Liver (tissue), 9 donors: ENCODE results near the gene SSBP2. TPM values are rescaled to one million over a fixed set of nuclear protein-coding genes. Genes with fewer than 3 reads are reported as not detected.
"Not testable (repeated sequence)": the region's sequence is repeated elsewhere in the genome, so short reads cannot be mapped to it uniquely, and the experiment has no call there.

Source experiments
- DNase-seq: peaks from one replicate; pipeline ENCODE4 v3.0.0-alpha.2; 2017; ENCODE audit warnings: low spot score
- H3K27ac ChIP-seq, 2 donors: one replicate each; pipeline ENCODE4 v1.7.0; 2013; ENCODE audit warnings: inconsistent platforms in 2 of 2, low read length in 2 of 2, control low read depth in 1 of 2, low read depth in 1 of 2, mild to moderate bottlenecking in 1 of 2
- H3K27me3 ChIP-seq, 4 donors: one replicate each; pipeline versions ENCODE4 v1.6.1 to v1.7.0; 2013; ENCODE audit warnings: low read length in 3 of 4, inconsistent platforms in 1 of 4, mild to moderate bottlenecking in 1 of 4, moderate library complexity in 1 of 4; ENCODE audit not compliant: control insufficient read depth in 4 of 4, insufficient read depth in 4 of 4
- H3K36me3 ChIP-seq, 4 donors: one replicate each; pipeline versions ENCODE4 v1.6.1 to v1.7.0; 2013; ENCODE audit warnings: low read length in 3 of 4, mild to moderate bottlenecking in 3 of 4, low read depth in 1 of 4, moderate library complexity in 1 of 4; ENCODE audit not compliant: control insufficient read depth in 4 of 4, insufficient read depth in 3 of 4
- H3K4me1 ChIP-seq, 4 donors: one replicate each; pipeline versions ENCODE4 v1.6.1 to v1.7.0; 2013; ENCODE audit warnings: low read length in 3 of 4, mild to moderate bottlenecking in 3 of 4, moderate library complexity in 1 of 4; ENCODE audit not compliant: control insufficient read depth in 4 of 4, insufficient read depth in 4 of 4
- H3K4me3 ChIP-seq, 3 donors: one replicate each; pipeline versions ENCODE4 v1.6.1 to v1.7.0; 2013; ENCODE audit warnings: low read length in 3 of 3, control low read depth in 1 of 3, low read depth in 1 of 3, mild to moderate bottlenecking in 1 of 3
- H3K9ac ChIP-seq, 2 donors: one replicate each; pipeline ENCODE4 v1.7.0; 2013; ENCODE audit warnings: low read length in 2 of 2, mild to moderate bottlenecking in 2 of 2, moderate library complexity in 2 of 2, control low read depth in 1 of 2, low read depth in 1 of 2
- H3K9me3 ChIP-seq, 4 donors: one replicate each; pipeline versions ENCODE4 v1.6.1 to v1.7.0; 2013; ENCODE audit warnings: low read length in 3 of 4; ENCODE audit not compliant: control insufficient read depth in 4 of 4
- ATF3 ChIP-seq: IDR thresholded peaks from 2 replicates; pipeline ENCODE4 v1.6.1; 2016; ENCODE audit warnings: antibody characterized with exemption
- CTCF ChIP-seq: fragments of 150-350 bp; IDR thresholded peaks from 2 replicates; pipeline ENCODE4 v1.5.1; 2017; ENCODE audit warnings: improper control_type of control experiment, low read depth, low read length; ENCODE audit not compliant: missing input control
- EGR1 ChIP-seq, 2 donors: IDR thresholded peaks; 2 replicates each; pipeline ENCODE4 v1.6.1; 2016 to 2018; ENCODE audit warnings: antibody characterized with exemption in 2 of 2, low read depth in 2 of 2
- FOXA1 ChIP-seq: IDR thresholded peaks from 2 replicates; pipeline ENCODE4 v1.6.1; 2016; ENCODE audit warnings: antibody characterized with exemption
- FOXA2 ChIP-seq: IDR thresholded peaks from 2 replicates; pipeline ENCODE4 v1.6.1; 2016; ENCODE audit warnings: antibody characterized with exemption
- GABPA ChIP-seq, 2 donors: IDR thresholded peaks in 1 of 2; conservative IDR thresholded peaks in 1 of 2; 2 replicates each; pipeline ENCODE4 v1.6.1; 2016; ENCODE audit warnings: antibody characterized with exemption in 2 of 2, mild to moderate bottlenecking in 1 of 2, moderate library complexity in 1 of 2
- HNF4A ChIP-seq, 2 donors: conservative IDR thresholded peaks; 2 replicates each; pipeline ENCODE4 v1.6.1; 2016; ENCODE audit warnings: antibody characterized with exemption in 2 of 2, mild to moderate bottlenecking in 2 of 2
- HNF4G ChIP-seq: IDR thresholded peaks from 2 replicates; pipeline ENCODE4 v1.6.1; 2016; ENCODE audit warnings: antibody characterized with exemption
- JUND ChIP-seq, 2 donors: IDR thresholded peaks; 2 replicates each; pipeline ENCODE4 v1.6.1; 2016; ENCODE audit warnings: antibody characterized with exemption in 2 of 2
- MAX ChIP-seq: IDR thresholded peaks from 2 replicates; pipeline ENCODE4 v1.6.1; 2016; ENCODE audit warnings: antibody characterized with exemption
- NR2F2 ChIP-seq: IDR thresholded peaks from 2 replicates; pipeline ENCODE4 v1.6.1; 2016; ENCODE audit warnings: antibody characterized with exemption
- RAD21 ChIP-seq, 2 donors: IDR thresholded peaks; 2 replicates each; pipeline ENCODE4 v1.6.1; 2016; ENCODE audit warnings: antibody characterized with exemption in 2 of 2, mild to moderate bottlenecking in 2 of 2
- REST ChIP-seq: IDR thresholded peaks from 2 replicates; pipeline ENCODE4 v1.6.1; 2016; ENCODE audit warnings: antibody characterized with exemption, mild to moderate bottlenecking
- RXRA ChIP-seq, 2 donors: IDR thresholded peaks; 2 replicates each; pipeline ENCODE4 v1.6.1; 2017 to 2018; ENCODE audit warnings: antibody characterized with exemption in 2 of 2, mild to moderate bottlenecking in 1 of 2
- SP1 ChIP-seq: IDR thresholded peaks from 2 replicates; pipeline ENCODE4 v1.6.1; 2018; ENCODE audit warnings: antibody characterized with exemption, mild to moderate bottlenecking
- TAF1 ChIP-seq: conservative IDR thresholded peaks from 2 replicates; pipeline ENCODE4 v1.6.1; 2016; ENCODE audit warnings: antibody characterized with exemption, mild to moderate bottlenecking
- YY1 ChIP-seq: IDR thresholded peaks from 2 replicates; pipeline ENCODE4 v1.6.1; 2016; ENCODE audit warnings: antibody characterized with exemption, mild to moderate bottlenecking
- ZBTB33 ChIP-seq: IDR thresholded peaks from 2 replicates; pipeline ENCODE4 v1.6.1; 2016; ENCODE audit warnings: antibody characterized with exemption
- WGBS: extraction: QIAGEN DNeasy Blood & Tissue Kit; methylation state at CpG from one replicate; pipeline ENCODE4 v1.1.7; 2013; 5-methylcytosine and 5-hydroxymethylcytosine counted together
- polyA plus RNA-seq, 2 donors: library from polyadenylated mRNA; stranded (reverse) in 1 of 2; unstranded in 1 of 2; fragments of 200-250 nt in 1 of 2; fragments of >200 nt in 1 of 2; fragmentation: Nextera tagmentation in 1 of 2; extraction: Ambion mirVana in 1 of 2; gene quantifications; one replicate each; pipeline versions ENCODE4 v1.2.1 to v1.2.3, GENCODE V29; 2013 to 2015
- total RNA-seq, 2 donors: library from RNA; depleted of rRNA; stranded (reverse); fragments of >200 nt; gene quantifications; one replicate each; pipeline ENCODE4 v1.2.3, GENCODE V29; 2014
- donor health status: healthy.
- donor health status: healthy.
- donor health status: healthy.
- donor health status: healthy.
- donor health status: healthy.

Gene SSBP2
- total and polyA plus RNA-seq, 4 donors = 2.2 to 10.1 (median 4.1) TPM

GRCh38 chr5:81604193-81604592 is 146.7 kb downstream of the SSBP2 start:
- no peak for TF ChIP-seq REST
- TF ChIP-seq HNF4G = no peak
- TF ChIP-seq ATF3 = no peak
- TF ChIP-seq YY1 = no peak
- TF ChIP-seq FOXA1 = no peak
- TF ChIP-seq MAX = no peak
- no peak for TF ChIP-seq TAF1

GRCh38 chr5:81601919-81602318 is 149.0 kb downstream of the SSBP2 start:
- Histone ChIP-seq H3K9me3 (no peaks in the 10 kb centered on the region), H3K27me3 (no peaks in the 10 kb centered on the region), H3K9ac (no peak overlapping the region), H3K4me1 (no peaks in the 10 kb centered on the region), H3K4me3 (no peak overlapping the region), H3K27ac (no peak overlapping the region), H3K36me3 (no peaks in the 10 kb centered on the region)
- TF ChIP-seq RAD21 (IDR thresholded peaks at IDR 0.05) (no peak), NR2F2 (no peak), HNF4A (conservative IDR thresholded peaks at IDR 0.05) (no peak), JUND (IDR thresholded peaks at IDR 0.05) (no peak), CTCF (no peak), ZBTB33 (no peak), TAF1 (no peak), GABPA (IDR thresholded peaks at IDR 0.05 in 1 of 2, conservative IDR thresholded peaks at IDR 0.05 in 1 of 2) (no peak), FOXA1 (no peak), HNF4G (no peak), REST (no peak), EGR1 (IDR thresholded peaks at IDR 0.05; ENCODE audit: low read depth in 2 of 2) (no peak), MAX (no peak), RXRA (IDR thresholded peaks at IDR 0.05) (no peak), ATF3 (no peak), SP1 (no peak), FOXA2 (no peak)
- 99% methylated on average over 1 of the region's 1 CpG for whole genome bisulfite sequencing
- no peak for DNase-seq

More at GRCh38 chr5:81604193-81604592, 146.7 kb downstream of the SSBP2 start:
- Histone ChIP-seq H3K27ac (no peak overlapping the region), H3K4me1 (no peaks in the 10 kb centered on the region), H3K36me3 (peaks cover 0 to 3% (median 0%) of the 10 kb centered on the region in 4 donors), H3K9me3 (no peaks in the 10 kb centered on the region), H3K27me3 (no peaks in the 10 kb centered on the region), H3K9ac (no peak overlapping the region), H3K4me3 (no peak overlapping the region)
- no peak for DNase-seq

- not testable (repeated sequence) for H3K27ac ChIP-seq, H3K9ac ChIP-seq, H3K9me3 ChIP-seq, H3K4me1 ChIP-seq, H3K36me3 ChIP-seq, H3K4me3 ChIP-seq, H3K27me3 ChIP-seq, DNase-seq
- 96% methylated on average over 9 of the region's 10 CpGs for WGBS
These were observed 158.8 kb downstream of the SSBP2 start for GRCh38 chr5:81592085-81592484.
